Sciatic nerve (tissue), 2 donors: ENCODE measurements around the gene FADD. TPM values are rescaled to one million over a fixed set of nuclear protein-coding genes. Genes with fewer than 3 reads are reported as not detected.

Experiments used
- ATAC-seq: fragments of 200-7000 bp; cut with Tn5 transposase; one replicate; pipeline ENCODE4 v1.9.1; 2020; ENCODE audit warnings: mild to moderate bottlenecking, moderate library complexity
- DNase-seq: peaks from one replicate; pipeline ENCODE4 v3.0.0-alpha.2; 2020; ENCODE audit warnings: low spot score
- intact Hi-C: fragments of 100-400 bp; cut with DNase I; formaldehyde crosslinking; loops from one replicate; pipeline ENCODE4 v1.14.2; 2022
- total RNA-seq: library from RNA; stranded (reverse); fragmentation: NEBNext Ultra II Directional; extraction: Animal tissue kit (Norgen Biotek cat#: 25700); gene quantifications from one replicate; pipeline ENCODE4 v1.2.1, GENCODE V29; 2021
- donor health status: DM: no; HTN: no; CAD: no.
- donor health status: DM: no; HTN: no; CAD: no.

FADD gene
- total RNA-seq, 1 donor from 2014 or later, result 18.8 TPM

DNA sequence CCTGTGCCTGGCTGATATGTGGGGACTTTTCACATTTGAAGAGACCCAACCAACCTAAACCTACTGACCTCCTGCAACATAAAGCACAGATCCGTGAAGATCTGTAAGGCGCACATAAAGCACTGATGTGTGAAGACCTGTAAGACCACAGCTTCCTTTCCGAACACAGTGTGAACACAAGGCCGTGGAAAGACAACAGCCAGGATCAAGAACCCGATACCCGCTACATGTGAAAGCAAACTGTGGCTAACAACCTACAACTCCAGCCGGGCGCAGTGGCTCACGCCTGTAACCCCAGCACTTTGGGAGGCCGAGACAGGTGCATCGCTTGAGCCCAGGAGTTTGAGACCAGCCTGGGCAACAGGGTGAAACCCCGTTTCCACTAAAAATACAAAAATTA, 49.7 kb downstream of the FADD start:
- no peak for DNase-seq
- ATAC-seq, result no peak
- intact Hi-C loops, result no loop called here

DNA sequence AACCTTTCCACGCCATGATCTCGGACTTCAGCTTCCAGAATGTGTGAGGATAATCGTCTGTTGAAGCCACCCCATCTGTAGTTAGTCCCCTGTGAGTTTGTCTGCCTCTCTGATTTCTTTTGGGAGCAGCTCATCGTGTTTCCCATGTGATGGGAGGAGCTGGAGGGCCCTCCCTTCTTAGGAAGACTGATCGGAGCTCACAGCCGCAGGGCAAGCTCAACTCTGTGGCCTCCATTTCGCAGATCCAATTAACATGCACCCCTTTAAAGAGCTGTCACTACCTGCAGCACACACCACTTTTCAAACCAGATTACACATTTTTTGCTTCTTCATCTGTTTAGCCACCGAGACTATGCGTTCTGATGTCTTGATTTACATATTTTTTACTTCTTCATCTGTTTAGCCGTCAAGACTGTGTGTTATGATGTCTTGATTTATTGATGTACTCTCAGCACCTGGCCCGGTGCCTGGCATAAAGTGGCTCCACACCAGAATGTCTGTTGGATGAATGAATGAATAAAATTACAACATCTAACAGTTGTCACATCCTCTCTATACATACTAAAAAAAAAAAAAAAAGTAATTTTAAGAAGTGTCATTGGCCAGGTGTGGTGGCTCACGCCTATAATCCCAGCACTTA, 52.5 kb downstream of the FADD start:
- no peak for ATAC-seq
- DNase-seq, result no peak
- intact Hi-C loops, result no loop called here

Other genes starting within 250 kb of the FADD start
- gene ANO1, start 125.0 kb upstream of the FADD start, total RNA-seq, result 3.4 TPM
- 82.4 TPM for gene PPFIA1, start 67.4 kb downstream of the FADD start, total RNA-seq
- 264 TPM for gene CTTN, start 195.2 kb downstream of the FADD start, total RNA-seq